Prostate gland (tissue), 2 donors: ENCODE measurements around the gene SH3TC1.

ENCODE experiments used
- POLR2A ChIP-seq: fragments of 450-650 bp; IDR thresholded peaks from one replicate; pipeline ENCODE4 v1.6.1; 2016; ENCODE audit warnings: antibody characterized with exemption, mild to moderate bottlenecking
- TF ChIP-seq, protein P1 (sequence below), 4 experiments: fragments of 200-600 bp in 2 of 4; fragments of 450-650 bp in 2 of 4; sonication (generic) in 2 of 4; IDR thresholded peaks; 1 replicate in 3 of 4; 2 replicates in 1 of 4; pipeline ENCODE4 v1.5.1; 2016 to 2019; ENCODE audit warnings: antibody characterized with exemption in 4 of 4, mild to moderate bottlenecking in 2 of 4, moderate library complexity in 2 of 4

DNA sequence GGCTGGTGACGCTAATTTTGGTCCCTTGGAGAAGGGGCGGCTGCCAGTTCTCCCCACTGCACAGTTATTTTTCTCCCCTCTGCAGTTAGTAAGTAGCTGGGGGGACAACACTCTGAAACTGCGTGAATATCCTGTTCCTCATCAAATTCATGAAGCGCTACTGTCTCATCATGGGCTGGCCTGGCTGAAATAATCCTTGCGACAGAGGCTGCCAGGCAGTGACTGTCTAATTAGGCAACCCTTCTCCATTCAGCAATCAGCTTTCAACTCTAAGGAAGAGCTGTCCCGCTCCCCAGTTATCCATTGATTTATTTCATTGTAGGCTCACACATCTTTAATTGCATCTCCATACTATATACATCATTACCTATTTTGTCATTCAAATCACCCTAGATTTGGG lies 8.2 kb downstream of the SH3TC1 start:
- TF ChIP-seq, protein P1, sequence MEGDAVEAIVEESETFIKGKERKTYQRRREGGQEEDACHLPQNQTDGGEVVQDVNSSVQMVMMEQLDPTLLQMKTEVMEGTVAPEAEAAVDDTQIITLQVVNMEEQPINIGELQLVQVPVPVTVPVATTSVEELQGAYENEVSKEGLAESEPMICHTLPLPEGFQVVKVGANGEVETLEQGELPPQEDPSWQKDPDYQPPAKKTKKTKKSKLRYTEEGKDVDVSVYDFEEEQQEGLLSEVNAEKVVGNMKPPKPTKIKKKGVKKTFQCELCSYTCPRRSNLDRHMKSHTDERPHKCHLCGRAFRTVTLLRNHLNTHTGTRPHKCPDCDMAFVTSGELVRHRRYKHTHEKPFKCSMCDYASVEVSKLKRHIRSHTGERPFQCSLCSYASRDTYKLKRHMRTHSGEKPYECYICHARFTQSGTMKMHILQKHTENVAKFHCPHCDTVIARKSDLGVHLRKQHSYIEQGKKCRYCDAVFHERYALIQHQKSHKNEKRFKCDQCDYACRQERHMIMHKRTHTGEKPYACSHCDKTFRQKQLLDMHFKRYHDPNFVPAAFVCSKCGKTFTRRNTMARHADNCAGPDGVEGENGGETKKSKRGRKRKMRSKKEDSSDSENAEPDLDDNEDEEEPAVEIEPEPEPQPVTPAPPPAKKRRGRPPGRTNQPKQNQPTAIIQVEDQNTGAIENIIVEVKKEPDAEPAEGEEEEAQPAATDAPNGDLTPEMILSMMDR (IDR thresholded peaks at IDR 0.05), result no peak
- no peak for TF ChIP-seq POLR2A
